Activated T-cell treated with anti-CD3 and anti-CD28 coated beads, Interleukin-2, amount 50 U/mL, for 4 hours (primary cell): ENCODE measurements around the gene CALML3. TPM values are rescaled to one million over a fixed set of nuclear protein-coding genes. Genes with fewer than 3 reads are reported as not detected.
A peak's percentile ranks its signal among the peaks of the same experiment; 100 is the strongest.

ENCODE experiments used
- ATAC-seq, 2 donors: fragments of 200-7000 bp; cut with Tn5 transposase; one replicate each; pipeline ENCODE4 v1.10.0; 2021
- DNase-seq: peaks from one replicate; pipeline ENCODE4 v3.0.0-alpha.2; 2020
- H3K27me3 Mint-ChIP-seq: one replicate; pipeline ENCODE4 v1.8.0; 2021; ENCODE audit warnings: low read depth, mixed read lengths
- H3K36me3 Mint-ChIP-seq: one replicate; pipeline ENCODE4 v1.8.0; 2022; ENCODE audit warnings: mixed read lengths; ENCODE audit not compliant: insufficient read depth
- H3K4me1 Mint-ChIP-seq: one replicate; pipeline ENCODE4 v1.8.0; 2021; ENCODE audit warnings: low read depth, mixed read lengths
- H3K4me3 Mint-ChIP-seq: one replicate; pipeline ENCODE4 v1.8.0; 2021; ENCODE audit warnings: mild to moderate bottlenecking, moderate library complexity, mixed read lengths
- H3K9me3 Mint-ChIP-seq: one replicate; pipeline ENCODE4 v1.8.0; 2021; ENCODE audit warnings: mixed read lengths
- total RNA-seq, 3 donors: library from RNA; stranded (reverse); gene quantifications; one replicate each; pipeline ENCODE4 v1.2.1, GENCODE V29; 2021

The CALML3 gene
- total RNA-seq, 3 donors from 2014 or later = not detected

DNA sequence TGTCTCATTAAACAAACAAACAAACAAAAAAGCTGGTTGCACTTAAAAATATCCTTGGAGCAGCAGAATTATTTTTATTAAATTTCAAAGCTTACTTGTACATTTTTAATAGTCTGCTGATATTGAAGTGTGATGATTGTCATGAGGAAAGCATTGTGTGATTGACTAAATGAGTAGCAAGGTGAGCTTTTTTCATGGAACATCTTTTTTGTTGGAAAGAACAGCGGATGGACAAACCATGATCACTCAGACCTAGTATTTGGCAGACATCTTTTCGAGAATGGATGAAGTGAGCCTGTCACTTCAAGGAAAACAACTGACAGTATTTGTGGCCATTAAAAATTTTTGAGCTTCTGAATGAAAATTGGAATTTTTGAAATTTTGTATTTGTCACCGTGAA lies 5.7 kb upstream of the CALML3 start:
- DNase-seq (no peak), ATAC-seq (no peak)
- H3K27me3 Mint-ChIP-seq = peaks cover 10% of the 10 kb centered on the region
- H3K4me1 Mint-ChIP-seq = no peaks in the 10 kb centered on the region
- no peaks in the 10 kb centered on the region for H3K9me3 Mint-ChIP-seq
- peaks cover 2% of the 10 kb centered on the region for H3K36me3 Mint-ChIP-seq
- no peak overlapping the region for H3K4me3 Mint-ChIP-seq

DNA sequence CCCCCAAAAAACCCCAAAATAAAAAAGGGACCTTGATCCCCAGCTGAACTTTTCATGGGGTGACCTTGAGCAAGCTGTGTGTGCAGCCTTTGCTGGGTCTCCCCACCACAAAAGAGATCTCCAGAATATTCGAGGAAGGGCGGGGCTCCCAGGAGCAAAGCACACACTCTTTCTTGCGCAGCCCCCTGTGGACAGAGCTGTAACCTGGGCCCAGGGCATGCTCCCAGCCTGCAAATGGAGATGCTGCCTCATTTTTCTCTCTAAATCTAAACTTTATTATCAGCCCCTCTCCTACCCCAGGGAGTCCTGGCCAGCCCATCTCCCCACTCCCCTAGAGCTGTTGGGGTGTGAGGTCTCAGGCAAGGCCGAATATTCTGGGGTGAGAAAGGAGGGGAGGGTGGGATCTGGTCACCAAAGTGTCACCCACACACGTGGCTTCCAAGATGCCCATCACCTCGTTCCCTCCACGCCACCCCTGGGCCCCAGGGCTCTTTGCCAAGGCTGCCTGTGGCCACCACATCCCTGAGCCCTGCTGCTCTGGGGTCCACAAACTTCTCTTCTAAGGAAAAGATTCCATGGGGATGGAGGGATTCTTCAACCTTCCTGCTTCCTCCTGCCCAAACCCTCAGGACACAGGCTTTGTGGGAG lies 1.7 kb upstream of the CALML3 start:
- Mint-ChIP-seq H3K36me3 (no peaks in the 10 kb centered on the region), H3K4me1 (no peaks in the 10 kb centered on the region), H3K27me3 (peaks cover 2% of the 10 kb centered on the region), H3K9me3 (no peaks in the 10 kb centered on the region), H3K4me3 (no peak overlapping the region)
- ATAC-seq (no peak), DNase-seq (no peak)

DNA sequence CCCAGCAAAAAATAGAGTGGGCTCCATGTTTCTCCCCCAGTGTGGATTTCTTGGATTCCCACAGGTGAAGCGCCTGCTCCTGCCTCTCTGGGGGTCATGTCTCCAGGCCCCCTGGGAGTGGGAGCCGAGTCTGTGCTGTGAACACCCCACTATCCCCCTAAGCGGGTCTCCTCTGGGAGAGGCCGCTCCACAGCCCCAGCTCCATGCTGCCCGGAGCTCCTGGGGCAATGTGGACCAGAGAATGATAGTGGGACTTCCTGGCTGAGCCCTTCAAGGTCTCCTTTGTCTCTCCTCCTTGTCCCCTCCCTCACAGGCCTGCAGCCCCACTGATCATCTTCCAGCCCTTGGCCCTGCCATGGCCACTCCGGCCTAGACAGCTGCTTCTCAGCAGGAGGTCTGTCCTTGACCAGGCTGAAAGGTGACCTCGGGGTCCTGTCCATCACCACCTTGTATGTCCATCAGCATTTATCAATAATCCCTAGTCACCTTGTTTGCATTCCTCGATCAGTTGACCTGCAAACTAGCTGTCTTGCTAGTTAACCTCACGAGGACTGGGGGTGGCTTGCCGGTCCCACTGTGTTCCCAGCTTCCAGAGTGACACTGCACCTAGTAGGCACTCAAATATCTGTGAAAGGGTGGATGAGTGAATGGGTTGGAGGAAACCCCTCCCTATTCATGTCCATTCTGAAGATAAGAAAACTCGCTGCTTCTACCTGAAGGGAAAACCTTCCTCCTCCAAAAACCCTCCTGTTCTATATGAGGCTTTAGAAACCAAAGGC lies 776 bp upstream of the CALML3 start:
- Mint-ChIP-seq H3K27me3 (peaks cover 2% of the 10 kb centered on the region), H3K4me1 (no peaks in the 10 kb centered on the region), H3K4me3 (no peak overlapping the region), H3K36me3 (no peaks in the 10 kb centered on the region), H3K9me3 (no peaks in the 10 kb centered on the region)
- ATAC-seq = no peak
- peak; percentile 4 for DNase-seq

DNA sequence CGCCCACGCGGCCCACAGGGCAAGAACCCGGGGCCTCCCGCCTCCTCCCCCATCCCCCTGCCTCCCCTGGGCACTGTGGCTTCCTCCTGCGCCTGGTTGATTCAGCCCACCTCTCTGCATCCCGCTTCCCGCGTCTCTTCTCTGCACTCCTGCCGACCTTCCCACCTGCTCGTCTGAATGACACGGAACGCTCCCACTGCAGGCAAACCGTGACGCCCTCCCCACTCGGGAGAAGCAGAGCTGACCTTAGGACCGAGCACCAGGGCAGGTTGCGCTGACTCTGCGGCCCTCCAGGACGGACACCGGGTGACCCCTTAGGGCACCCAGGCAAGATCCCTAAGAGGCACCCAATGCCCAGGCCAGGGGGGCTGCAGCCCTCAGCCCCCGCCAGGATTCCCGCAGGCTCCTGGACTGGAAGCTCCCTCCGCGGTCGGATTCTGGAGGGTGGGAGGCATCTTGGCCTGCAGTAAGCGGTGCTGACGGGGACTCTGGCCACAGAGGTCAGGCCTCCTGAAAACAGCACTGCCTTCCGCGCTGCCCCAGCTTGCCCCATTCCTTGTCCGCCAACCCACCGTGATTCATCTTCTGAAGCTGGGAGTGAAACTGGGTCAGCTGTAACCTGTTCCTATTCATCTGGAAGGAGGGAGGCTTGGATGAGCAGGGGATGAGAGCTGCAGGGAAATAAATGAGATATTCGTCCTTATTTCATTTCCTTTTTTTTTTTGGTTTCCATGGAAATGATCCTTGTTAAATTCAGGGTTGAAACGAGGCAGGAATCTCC lies 990 bp downstream of the CALML3 start:
- Mint-ChIP-seq H3K9me3 (no peaks in the 10 kb centered on the region), H3K36me3 (no peaks in the 10 kb centered on the region), H3K27me3 (peaks cover 2% of the 10 kb centered on the region), H3K4me1 (no peaks in the 10 kb centered on the region), H3K4me3 (no peak overlapping the region)
- no peak for DNase-seq
- ATAC-seq = no peak

DNA sequence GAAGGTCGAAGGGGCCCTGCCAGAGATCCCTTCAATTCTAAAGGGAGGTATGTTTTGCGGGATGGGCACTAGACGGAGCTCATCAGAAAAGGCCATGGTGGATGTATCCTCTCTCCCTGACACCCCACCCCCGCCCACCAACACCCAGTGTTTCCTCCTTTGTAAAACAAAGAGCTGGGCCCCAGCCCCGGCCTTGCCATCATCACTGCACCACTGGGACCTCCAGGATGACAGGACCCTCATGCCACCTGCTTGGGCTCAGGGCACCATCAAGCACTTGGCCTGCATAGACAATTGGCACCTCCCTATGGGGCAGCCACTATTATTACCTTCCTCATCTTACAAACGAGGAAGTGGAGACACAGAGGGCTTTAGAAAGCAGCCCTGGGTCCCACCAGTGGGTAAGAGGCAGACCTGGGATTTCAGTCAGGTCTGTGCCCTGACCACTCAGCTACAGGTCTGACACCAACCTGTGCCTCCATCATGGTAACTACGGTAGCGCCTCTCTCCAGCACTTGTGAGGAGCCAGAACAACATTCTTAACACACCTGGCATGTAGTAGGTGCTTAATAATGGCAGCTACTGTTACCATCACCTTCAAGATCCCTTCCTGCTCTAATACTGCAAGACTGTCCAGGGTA lies 2.0 kb downstream of the CALML3 start:
- ATAC-seq (no peak), DNase-seq (no peak)
- Mint-ChIP-seq H3K9me3 (no peaks in the 10 kb centered on the region), H3K27me3 (peaks cover 2% of the 10 kb centered on the region), H3K4me1 (no peaks in the 10 kb centered on the region), H3K36me3 (no peaks in the 10 kb centered on the region), H3K4me3 (no peak overlapping the region)

DNA sequence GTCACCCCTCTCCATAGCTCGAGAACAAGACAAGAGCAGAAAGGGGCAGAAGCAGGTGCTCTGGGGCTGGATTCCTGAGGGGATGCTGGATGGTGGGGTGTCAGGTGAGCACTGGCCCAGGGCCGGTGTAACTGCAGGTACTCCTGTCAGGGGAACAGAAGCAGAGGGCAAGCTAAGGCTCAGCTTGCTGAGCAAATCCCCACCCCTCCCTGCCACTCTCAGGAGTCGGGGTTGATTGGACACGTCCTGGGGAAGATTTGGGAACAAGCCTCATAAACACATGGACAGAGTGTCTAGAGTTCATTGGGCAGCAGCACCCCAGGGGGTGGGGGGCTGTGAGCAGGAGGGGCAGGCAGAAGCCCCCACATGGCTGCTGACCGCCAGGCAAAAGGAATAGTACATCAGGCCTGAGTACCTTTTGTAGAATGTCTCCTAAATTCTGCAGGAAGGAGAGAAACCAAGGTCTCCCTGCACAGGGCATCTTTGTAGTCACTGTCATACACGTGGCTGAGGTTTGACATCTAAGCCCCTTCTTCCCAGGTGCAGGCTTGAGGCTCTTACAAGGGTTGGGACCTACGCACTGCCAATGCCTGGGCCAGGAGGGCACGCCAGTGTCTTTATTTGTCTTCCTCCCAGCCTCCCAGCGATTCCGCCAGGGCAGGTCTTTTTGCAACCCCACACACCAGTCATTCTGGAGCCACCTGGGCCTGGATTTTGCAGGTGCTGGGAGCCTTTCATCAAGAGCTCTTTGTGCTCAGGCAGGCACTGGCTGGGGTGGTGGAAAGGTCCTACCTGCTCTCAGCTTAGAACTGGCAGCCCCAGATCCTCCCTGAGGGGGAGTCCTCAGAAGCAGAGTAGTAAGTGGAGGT lies 2.8 kb downstream of the CALML3 start:
- DNase-seq (no peak), ATAC-seq (no peak)
- Mint-ChIP-seq H3K4me1 (no peaks in the 10 kb centered on the region), H3K9me3 (no peaks in the 10 kb centered on the region), H3K36me3 (no peaks in the 10 kb centered on the region), H3K27me3 (peaks cover 2% of the 10 kb centered on the region), H3K4me3 (no peak overlapping the region)

DNA sequence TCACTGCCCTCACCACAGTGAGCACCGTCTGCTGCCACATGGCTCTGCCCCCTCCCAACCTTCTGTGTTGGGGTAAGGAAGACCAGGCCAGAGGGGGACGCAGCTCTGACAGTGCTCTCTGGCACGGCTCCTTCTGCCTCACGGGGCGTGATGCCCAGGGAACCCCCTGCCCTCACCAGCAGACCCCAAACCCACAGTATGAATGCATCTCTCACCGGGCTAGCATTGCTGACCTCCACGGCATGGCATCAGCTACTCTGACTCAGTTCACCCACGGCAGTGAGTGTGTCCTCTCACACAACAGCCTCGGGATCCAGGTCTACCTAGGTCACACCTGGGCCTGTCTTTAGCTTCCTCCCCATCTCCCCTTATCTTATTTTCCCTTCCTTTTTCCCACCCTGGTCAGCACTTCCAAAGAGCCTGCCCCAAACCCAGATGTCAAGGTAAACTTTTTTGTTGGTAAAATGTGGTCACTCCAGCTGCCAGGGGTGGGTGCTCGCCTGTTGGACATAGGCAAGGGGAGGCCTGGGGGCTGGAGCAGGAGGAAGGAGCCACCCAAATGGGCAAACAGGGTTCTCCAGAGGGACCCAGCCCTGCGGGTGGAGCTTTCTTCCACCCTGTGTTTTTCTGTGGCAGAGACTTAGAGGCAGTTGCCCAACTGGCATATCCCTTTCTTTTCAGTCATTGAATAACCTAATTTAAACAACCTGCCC lies 4.4 kb downstream of the CALML3 start:
- no peaks in the 10 kb centered on the region for H3K36me3 Mint-ChIP-seq
- DNase-seq (peak; percentile 1), ATAC-seq (no peak)
- no peak overlapping the region for H3K4me3 Mint-ChIP-seq
- no peaks in the 10 kb centered on the region for H3K4me1 Mint-ChIP-seq
- peaks cover 2% of the 10 kb centered on the region for H3K27me3 Mint-ChIP-seq
- H3K9me3 Mint-ChIP-seq = no peaks in the 10 kb centered on the region

DNA sequence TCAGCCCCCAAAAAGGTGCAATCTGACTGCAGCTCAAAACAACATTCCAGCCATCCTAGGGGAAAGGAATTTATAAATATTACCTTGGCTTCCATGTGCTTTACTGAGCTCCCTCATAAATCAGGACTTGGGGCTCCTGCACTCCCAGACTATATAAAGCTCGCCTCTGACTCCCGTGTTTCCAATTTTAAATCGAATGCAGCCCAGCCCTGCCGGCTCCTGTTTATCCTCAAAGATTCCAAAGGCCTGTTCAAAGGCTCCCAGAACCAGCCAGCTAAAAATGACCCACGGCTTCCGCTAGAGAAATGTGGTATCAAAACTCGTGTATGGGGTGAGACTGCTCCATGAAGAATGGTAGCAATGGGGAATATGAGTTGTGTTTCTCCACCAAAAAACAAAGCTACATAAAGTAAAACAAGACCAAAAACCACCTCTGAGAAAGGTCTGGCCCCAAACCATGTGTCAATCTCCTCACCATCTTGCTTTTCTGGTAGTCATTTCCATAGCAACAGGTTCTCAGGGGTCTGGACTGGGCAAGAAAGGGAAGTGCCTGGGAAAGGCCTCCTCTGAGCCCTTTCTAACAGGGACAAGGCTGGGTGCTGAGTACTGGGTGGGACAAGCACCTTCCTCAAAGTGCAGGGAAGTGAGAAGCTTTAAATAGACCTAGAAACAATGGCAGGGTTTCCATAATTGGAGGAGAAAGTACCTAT lies 5.1 kb downstream of the CALML3 start:
- peaks cover 2% of the 10 kb centered on the region for H3K27me3 Mint-ChIP-seq
- no peak overlapping the region for H3K4me3 Mint-ChIP-seq
- no peak for DNase-seq
- H3K4me1 Mint-ChIP-seq = no peaks in the 10 kb centered on the region
- no peaks in the 10 kb centered on the region for H3K36me3 Mint-ChIP-seq
- H3K9me3 Mint-ChIP-seq = no peaks in the 10 kb centered on the region
- ATAC-seq = no peak

DNA sequence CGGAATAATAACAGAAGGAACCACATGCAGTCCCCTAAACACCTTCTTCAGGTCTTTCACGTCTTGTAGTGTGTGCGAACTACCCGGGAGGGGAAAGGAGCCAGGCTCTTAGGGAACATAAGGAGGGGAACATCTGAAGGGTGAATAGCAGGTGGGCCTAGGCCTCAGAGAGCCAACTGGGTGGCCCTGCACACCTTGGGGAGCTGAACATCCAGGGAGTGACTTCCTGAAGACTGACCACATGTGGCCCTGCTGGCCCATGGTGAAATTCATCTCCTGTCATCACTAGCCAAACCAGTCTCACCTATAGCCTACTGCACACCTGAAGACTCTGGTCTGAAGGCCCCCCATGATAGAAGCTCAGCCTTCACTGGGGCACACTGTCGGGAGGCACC lies 5.6 kb downstream of the CALML3 start:
- Mint-ChIP-seq H3K4me1 (no peaks in the 10 kb centered on the region), H3K36me3 (no peaks in the 10 kb centered on the region), H3K27me3 (peaks cover 2% of the 10 kb centered on the region), H3K4me3 (no peak overlapping the region), H3K9me3 (no peaks in the 10 kb centered on the region)
- DNase-seq (peak; percentile 1), ATAC-seq (no peak)

DNA sequence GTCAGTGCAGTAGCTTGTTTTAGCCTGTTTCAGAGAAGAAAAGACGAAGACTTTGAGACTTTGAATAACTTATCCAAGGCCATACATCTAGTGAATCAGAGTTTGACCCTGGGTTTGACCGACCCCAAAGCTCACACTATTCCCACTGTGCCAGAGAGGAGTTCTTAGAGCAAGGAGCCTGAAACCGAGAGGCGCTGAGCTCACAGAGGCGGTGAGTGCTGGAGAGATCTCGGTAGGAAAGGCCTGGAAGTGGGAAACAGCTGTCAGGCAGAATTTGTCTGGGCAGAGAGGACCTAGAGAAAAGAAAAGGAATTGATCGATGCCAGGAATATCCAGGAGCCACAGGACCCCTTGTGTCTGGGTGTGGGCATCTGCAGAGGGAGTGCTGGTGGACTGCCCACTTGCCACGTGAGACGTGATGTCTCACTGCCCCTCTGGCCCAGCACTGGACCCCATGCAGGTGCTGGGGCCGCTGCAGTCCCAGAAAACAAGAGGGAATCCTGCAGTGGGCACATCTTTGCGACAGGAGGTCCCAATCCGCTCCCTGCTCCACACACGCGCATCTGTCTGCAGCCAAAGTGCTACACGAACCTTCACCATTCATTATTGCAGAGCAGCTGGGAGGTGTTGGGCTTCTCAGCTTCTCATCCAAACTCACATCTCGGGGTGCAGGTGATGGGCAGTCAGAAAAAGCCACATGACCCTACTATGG lies 6.2 kb downstream of the CALML3 start:
- ATAC-seq = no peak
- peak; percentile 2 for DNase-seq
- H3K27me3 Mint-ChIP-seq = no peaks in the 10 kb centered on the region
- no peaks in the 10 kb centered on the region for H3K9me3 Mint-ChIP-seq
- no peaks in the 10 kb centered on the region for H3K4me1 Mint-ChIP-seq
- H3K36me3 Mint-ChIP-seq = no peaks in the 10 kb centered on the region
- no peak overlapping the region for H3K4me3 Mint-ChIP-seq

DNA sequence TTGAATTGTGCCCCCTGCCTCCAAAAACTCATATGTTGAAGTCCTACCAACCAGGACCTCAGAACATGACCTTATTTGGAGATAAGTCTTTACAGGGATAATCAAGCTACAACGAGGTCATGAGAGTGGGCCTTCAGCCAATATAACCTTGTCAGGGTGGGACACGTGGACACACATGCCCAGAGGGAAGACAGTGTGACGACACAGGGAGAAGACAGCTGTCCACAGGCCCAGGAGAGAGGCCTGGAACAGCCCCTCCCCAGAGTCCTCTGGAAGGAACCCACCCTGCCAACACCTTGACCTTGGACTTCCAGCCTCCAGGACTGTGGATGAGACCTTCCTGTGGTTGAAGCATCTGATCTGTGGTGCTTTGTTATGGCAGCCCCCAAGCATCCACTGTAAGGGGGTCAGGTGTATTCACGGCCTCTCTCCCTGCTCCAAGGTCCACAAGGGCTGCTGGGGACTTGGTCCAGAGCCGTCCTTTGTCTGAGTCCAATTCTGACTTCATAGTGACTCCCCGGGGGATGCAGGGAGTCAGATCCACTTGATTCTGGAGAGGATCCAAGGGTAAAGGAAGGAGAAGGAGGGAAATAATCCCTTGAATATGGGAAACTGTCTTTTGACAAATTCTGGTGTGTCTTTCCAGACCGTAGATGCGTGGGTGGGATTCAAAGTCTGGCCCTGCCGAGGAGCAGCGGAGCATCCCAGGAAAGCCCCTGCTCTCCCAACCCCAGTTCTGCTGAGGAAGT lies 7.0 kb downstream of the CALML3 start:
- no peak overlapping the region for H3K4me3 Mint-ChIP-seq
- no peaks in the 10 kb centered on the region for H3K27me3 Mint-ChIP-seq
- DNase-seq (peak; percentile 0), ATAC-seq (no peak)
- no peaks in the 10 kb centered on the region for H3K36me3 Mint-ChIP-seq
- no peaks in the 10 kb centered on the region for H3K9me3 Mint-ChIP-seq
- no peaks in the 10 kb centered on the region for H3K4me1 Mint-ChIP-seq

DNA sequence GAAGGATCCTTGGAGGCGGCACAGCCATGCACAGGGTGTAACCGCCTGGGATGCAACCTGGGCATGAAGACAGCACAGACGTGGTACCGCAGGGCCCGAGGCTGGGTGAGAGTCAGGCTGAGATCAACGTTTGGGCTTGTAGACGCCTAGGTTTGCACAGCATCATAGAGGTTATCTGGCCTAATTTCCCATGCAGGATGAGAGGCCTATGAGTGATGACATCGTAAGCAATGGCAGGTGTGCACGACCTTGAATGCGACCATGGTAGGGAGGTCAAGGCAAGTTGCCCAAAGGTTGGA lies 7.5 kb downstream of the CALML3 start:
- H3K4me3 Mint-ChIP-seq = no peak overlapping the region
- no peaks in the 10 kb centered on the region for H3K36me3 Mint-ChIP-seq
- no peaks in the 10 kb centered on the region for H3K9me3 Mint-ChIP-seq
- H3K27me3 Mint-ChIP-seq = no peaks in the 10 kb centered on the region
- DNase-seq (peak; percentile 1), ATAC-seq (no peak)
- H3K4me1 Mint-ChIP-seq = no peaks in the 10 kb centered on the region
